Naive B cell (primary cell): Measurements from ENCODE around the gene KRTAP10-4. TPM values are rescaled to one million over a fixed set of nuclear protein-coding genes. Genes with fewer than 3 reads are reported as not detected.
"Not testable (repeated sequence)": the region's sequence is repeated elsewhere in the genome, so short reads cannot be mapped to it uniquely, and the experiment has no call there.

ENCODE experiments used
- ATAC-seq, 2 donors: fragments of 150-1000 bp; cut with Tn5 transposase; 2 replicates each; pipeline ENCODE4 v1.10.0; 2021; ENCODE audit warnings: low read depth in 2 of 2, mild to moderate bottlenecking in 2 of 2, moderate library complexity in 2 of 2
- DNase-seq: peaks from one replicate; pipeline ENCODE4 v3.0.0; 2022
- H3K27ac Mint-ChIP-seq, 6 donors: one replicate each; pipeline ENCODE4 v1.8.0; 2020 to 2022; ENCODE audit warnings: mild to moderate bottlenecking in 6 of 6, mixed read lengths in 6 of 6, moderate library complexity in 5 of 6, inconsistent platforms in 2 of 6
- H3K27me3 Mint-ChIP-seq, 3 donors: one replicate each; pipeline ENCODE4 v1.8.0; 2021 to 2022; ENCODE audit warnings: mixed read lengths in 3 of 3, mild to moderate bottlenecking in 1 of 3
- H3K36me3 Mint-ChIP-seq, 2 donors: one replicate each; pipeline ENCODE4 v1.8.0; 2020 to 2022; ENCODE audit warnings: mixed read lengths in 2 of 2, inconsistent platforms in 1 of 2, mild to moderate bottlenecking in 1 of 2
- H3K4me1 Mint-ChIP-seq, 3 donors: one replicate each; pipeline ENCODE4 v1.8.0; 2020 to 2022; ENCODE audit warnings: mixed read lengths in 3 of 3, inconsistent platforms in 1 of 3, mild to moderate bottlenecking in 1 of 3, moderate library complexity in 1 of 3
- H3K4me3 Mint-ChIP-seq, 8 donors: one replicate each; pipeline ENCODE4 v1.8.0; 2020 to 2022; ENCODE audit warnings: mild to moderate bottlenecking in 8 of 8, mixed read lengths in 8 of 8, moderate library complexity in 8 of 8, inconsistent platforms in 2 of 8
- H3K9me3 Mint-ChIP-seq, 7 donors: one replicate each; pipeline ENCODE4 v1.8.0; 2020 to 2022; ENCODE audit warnings: mixed read lengths in 7 of 7, mild to moderate bottlenecking in 5 of 7, inconsistent platforms in 2 of 7, moderate library complexity in 1 of 7
- polyA plus RNA-seq, 6 donors: library from polyadenylated mRNA; unstranded; fragments of 300-500 nt; fragmentation: Illumina TruSeq; gene quantifications; one replicate each; pipeline ENCODE4 v1.2.3, GENCODE V29; 2021; ENCODE audit warnings: low read depth in 6 of 6

Gene KRTAP10-4
- polyA plus RNA-seq, 6 donors from 2014 or later, result not detected

DNA sequence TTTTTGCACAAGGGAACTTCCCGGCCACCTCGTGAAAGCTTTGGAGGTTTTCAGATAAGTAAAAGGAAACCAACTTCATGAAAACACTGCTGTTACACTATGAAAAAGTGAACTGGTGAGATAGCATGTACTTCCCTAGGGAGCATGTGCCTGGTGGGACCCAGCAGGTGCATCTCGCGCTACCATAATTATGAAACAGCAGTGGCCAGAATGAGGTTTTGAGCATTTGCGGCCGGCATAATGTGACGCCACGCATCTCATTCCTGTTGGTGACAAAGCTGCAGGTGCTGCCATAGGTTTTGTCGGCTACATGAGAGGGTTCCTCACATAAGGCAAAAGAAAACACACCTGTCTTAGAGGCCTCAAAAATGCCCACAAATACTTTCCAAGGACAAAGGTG lies 16.6 kb upstream of the KRTAP10-4 start:
- Mint-ChIP-seq H3K9me3 (peaks cover 5 to 28% (median 13%) of the 10 kb centered on the region in 7 donors), H3K27ac (peak overlapping the region in 2 of 6 donors; percentile 49 to 58), H3K4me1 (peaks cover 11 to 17% (median 13%) of the 10 kb centered on the region in 3 donors), H3K4me3 (peak overlapping the region in 1 of 8 donors; percentile 31), H3K27me3 (peaks cover 12 to 60% (median 40%) of the 10 kb centered on the region in 3 donors), H3K36me3 (peaks cover 1 to 21% of the 10 kb centered on the region in 2 donors)
- DNase-seq, result no peak
- ATAC-seq, result peak; percentile 46 to 70

DNA sequence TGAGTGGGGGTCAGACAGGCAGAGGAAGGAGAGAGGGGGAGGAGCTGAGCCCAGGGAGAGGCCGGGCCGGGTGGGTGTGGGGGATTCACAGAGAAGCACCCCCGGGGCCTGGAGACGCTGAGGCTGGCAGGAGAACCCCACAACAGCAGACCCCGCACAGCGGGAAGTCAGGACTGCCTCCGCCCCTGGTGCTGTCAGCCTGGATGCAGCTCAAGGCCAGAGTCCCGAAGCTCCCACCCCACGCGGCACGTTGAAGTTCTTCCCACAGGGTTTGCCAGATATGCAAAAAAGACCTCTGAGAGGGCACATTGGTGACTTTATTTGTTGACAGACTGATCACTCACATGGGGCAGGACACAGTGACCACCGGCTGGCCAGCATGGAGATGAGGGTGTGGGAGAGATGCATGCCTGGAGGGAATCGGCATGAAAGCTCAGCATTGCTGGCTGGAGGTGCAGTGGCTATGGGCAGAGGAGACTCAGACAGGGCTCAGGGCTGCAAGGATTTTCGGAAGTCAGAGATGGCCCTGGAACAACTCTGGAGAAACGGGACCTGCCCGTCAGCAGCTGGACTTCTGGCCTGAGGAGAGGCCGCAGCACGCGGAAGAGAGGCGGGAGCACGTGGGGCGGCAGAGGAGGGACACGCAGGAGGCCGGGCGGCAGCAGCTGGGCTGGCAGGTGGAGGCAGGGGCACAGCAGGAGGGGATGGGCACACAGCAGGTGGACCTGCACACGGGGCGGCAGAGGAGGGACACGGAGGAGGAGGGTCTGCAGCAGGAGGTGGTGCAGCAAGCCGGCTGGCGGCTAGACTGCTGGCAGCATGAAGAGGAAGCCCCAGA lies 15.8 kb upstream of the KRTAP10-4 start:
- no peak overlapping the region for H3K4me3 Mint-ChIP-seq
- no peak overlapping the region for H3K27ac Mint-ChIP-seq
- H3K9me3 Mint-ChIP-seq, result peaks cover 5 to 35% (median 17%) of the 10 kb centered on the region in 7 donors
- peaks cover 12 to 56% (median 38%) of the 10 kb centered on the region in 3 donors for H3K27me3 Mint-ChIP-seq
- peaks cover 12 to 22% (median 15%) of the 10 kb centered on the region in 3 donors for H3K4me1 Mint-ChIP-seq
- peaks cover 7 to 21% of the 10 kb centered on the region in 2 donors for H3K36me3 Mint-ChIP-seq
- ATAC-seq (no peak), DNase-seq (no peak)

DNA sequence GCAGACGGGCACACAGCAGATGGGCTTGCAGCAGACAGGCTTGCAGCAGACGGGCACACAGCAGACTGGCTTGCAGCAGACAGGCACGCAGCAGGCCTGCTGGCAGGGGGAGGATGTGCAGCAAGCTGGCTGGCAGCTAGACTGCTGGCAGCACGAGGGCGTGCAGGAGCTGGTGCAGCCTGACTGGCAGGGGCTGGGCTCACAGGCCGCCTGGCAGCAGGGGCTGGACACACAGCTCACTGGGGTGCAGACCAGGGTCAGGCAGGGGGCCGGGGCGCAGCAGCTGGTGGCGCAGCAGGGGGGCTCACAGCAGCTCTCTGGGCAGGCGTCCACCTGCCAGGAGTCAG lies 15.2 kb upstream of the KRTAP10-4 start:
- DNase-seq, H3K4me3 Mint-ChIP-seq, H3K27ac Mint-ChIP-seq, ATAC-seq: not testable (repeated sequence)
- peaks cover 7 to 21% of the 10 kb centered on the region in 2 donors for H3K36me3 Mint-ChIP-seq
- peaks cover 9 to 50% (median 38%) of the 10 kb centered on the region in 3 donors for H3K27me3 Mint-ChIP-seq
- peaks cover 12 to 22% (median 15%) of the 10 kb centered on the region in 3 donors for H3K4me1 Mint-ChIP-seq
- peaks cover 10 to 41% (median 20%) of the 10 kb centered on the region in 7 donors for H3K9me3 Mint-ChIP-seq

DNA sequence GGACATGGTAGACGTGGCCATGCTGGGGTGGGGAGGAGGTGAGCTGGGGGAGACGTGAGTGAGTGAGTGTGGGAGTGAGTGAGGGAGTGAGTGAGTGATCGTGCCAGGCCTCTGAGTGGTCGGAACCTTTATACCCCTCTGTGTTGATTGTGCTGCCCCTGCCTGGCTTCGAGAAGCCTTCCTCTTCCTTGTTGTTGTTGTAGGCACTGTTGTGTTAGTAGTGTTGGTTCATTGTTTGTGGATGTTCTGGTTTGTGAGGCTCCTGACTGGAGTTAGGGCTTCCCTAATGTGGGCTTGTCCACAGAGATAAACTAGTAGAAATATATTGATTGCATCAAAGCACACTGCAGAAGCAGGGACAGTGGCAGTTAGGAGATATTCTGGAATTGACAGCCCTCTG lies 14.8 kb upstream of the KRTAP10-4 start, which contains the start of gene KRTAP10-3:
Gene KRTAP10-3, minus strand, starts transcription at position 101 of the 400 bp plus-strand sequence. Its CDS starts 80 bp downstream, at position 21.
- ATAC-seq (no peak), DNase-seq (no peak)
- peaks cover 10 to 40% (median 20%) of the 10 kb centered on the region in 7 donors for H3K9me3 Mint-ChIP-seq
- peaks cover 12 to 22% (median 15%) of the 10 kb centered on the region in 3 donors for H3K4me1 Mint-ChIP-seq
- H3K27me3 Mint-ChIP-seq, result peaks cover 7 to 46% (median 38%) of the 10 kb centered on the region in 3 donors
- H3K36me3 Mint-ChIP-seq, result peaks cover 7 to 21% of the 10 kb centered on the region in 2 donors
- H3K27ac Mint-ChIP-seq, result peak within 1 kb of the TSS in 1 of 6 donors; percentile 79
- peak within 1 kb of the TSS in 1 of 8 donors; percentile 13 for H3K4me3 Mint-ChIP-seq

DNA sequence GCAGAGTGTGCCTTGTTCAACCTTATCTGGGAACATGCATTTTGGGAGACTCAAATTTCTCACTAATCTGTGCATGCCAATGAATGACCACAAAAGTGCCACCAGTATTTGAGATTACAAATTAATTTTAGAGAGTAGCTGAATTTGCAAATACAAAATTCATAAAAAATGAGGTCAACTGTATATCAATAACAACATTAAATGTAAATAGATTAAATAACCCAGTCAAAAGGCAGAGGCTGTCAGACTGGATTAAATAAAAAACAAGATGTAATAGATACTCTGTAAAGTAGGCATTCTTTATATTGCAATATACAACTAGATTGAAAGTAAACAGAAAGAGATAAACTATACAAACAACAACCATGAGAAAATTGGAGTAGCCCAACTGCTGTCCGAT lies 9.4 kb upstream of the KRTAP10-4 start:
- Mint-ChIP-seq H3K27ac (peak overlapping the region in 3 of 6 donors; percentile 12 to 92 (median 25)), H3K4me3 (peak overlapping the region in 1 of 8 donors; percentile 61), H3K9me3 (peaks cover 10 to 36% (median 16%) of the 10 kb centered on the region in 7 donors), H3K36me3 (peaks cover 7 to 10% of the 10 kb centered on the region in 2 donors), H3K27me3 (peaks cover 0 to 5% (median 2%) of the 10 kb centered on the region in 3 donors), H3K4me1 (peaks cover 17 to 40% (median 28%) of the 10 kb centered on the region in 3 donors)
- DNase-seq (no peak), ATAC-seq (no peak)

DNA sequence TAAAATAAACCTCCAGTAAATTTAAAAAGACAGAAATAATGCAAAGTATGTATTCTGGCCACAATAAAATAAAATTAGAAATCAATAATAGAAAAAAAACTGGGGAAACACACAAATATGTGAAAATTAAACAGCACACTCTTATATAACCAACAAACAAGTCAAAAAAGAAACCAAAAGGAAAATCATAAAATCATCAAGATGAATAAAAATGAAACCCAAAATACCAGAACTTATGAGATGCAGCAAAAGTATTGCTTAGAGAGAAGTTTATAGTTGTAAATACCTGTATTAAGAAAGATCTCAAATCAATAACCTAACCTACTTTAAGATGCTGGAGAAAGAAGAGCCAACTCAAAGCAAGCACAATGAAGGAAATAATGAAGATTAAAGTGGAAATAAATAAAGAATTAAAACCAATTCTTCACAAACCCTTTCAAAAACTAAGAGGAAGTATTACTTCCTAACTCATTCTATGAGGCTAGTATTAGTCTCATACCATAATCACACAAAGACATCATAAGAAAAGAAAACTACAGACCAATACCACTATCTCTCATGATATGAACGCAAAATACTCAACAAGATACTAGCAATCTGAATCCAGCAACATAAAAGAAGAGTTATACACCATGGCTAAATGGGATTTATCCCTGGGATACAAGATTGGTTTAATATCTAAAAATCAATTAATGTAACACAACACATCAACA lies 8.5 kb upstream of the KRTAP10-4 start:
- Mint-ChIP-seq H3K27ac (peak overlapping the region; percentile 44 to 92 (median 88)), H3K27me3 (peaks cover 0 to 11% (median 1%) of the 10 kb centered on the region in 3 donors), H3K4me3 (peak overlapping the region in 7 of 8 donors; percentile 11 to 77 (median 53)), H3K36me3 (peaks cover 7 to 16% of the 10 kb centered on the region in 2 donors), H3K9me3 (peaks cover 10 to 31% (median 15%) of the 10 kb centered on the region in 7 donors), H3K4me1 (peaks cover 17 to 40% (median 28%) of the 10 kb centered on the region in 3 donors)
- ATAC-seq, result peak; percentile 61
- DNase-seq, result peak; percentile 13

DNA sequence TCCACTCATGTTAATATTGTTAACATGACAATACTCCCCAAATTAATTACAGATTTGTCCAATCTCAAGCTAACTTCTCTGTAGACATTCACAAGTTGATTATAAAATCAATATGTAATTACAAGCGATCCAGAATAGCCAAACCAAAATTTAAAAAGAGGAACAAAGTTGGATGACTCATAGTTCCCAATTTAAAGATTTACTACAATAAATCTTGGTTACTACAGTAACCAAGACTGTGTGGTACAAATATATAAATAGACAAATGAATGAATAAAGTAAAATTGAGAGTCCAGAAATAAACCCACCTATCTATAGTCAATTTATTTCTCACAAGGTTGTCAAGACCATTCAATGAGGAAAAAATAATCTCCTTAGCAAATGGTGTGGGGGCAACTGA lies 7.1 kb upstream of the KRTAP10-4 start:
- H3K27me3 Mint-ChIP-seq, result peaks cover 4 to 16% (median 11%) of the 10 kb centered on the region in 3 donors
- peak; percentile 31 for DNase-seq
- H3K4me1 Mint-ChIP-seq, result peaks cover 17 to 33% (median 26%) of the 10 kb centered on the region in 3 donors
- H3K36me3 Mint-ChIP-seq, result peaks cover 7 to 8% of the 10 kb centered on the region in 2 donors
- peak overlapping the region in 2 of 8 donors; percentile 11 to 22 for H3K4me3 Mint-ChIP-seq
- peak overlapping the region in 5 of 6 donors; percentile 15 to 85 (median 40) for H3K27ac Mint-ChIP-seq
- H3K9me3 Mint-ChIP-seq, result peaks cover 7 to 20% (median 11%) of the 10 kb centered on the region in 7 donors
- peak; percentile 73 to 77 for ATAC-seq

DNA sequence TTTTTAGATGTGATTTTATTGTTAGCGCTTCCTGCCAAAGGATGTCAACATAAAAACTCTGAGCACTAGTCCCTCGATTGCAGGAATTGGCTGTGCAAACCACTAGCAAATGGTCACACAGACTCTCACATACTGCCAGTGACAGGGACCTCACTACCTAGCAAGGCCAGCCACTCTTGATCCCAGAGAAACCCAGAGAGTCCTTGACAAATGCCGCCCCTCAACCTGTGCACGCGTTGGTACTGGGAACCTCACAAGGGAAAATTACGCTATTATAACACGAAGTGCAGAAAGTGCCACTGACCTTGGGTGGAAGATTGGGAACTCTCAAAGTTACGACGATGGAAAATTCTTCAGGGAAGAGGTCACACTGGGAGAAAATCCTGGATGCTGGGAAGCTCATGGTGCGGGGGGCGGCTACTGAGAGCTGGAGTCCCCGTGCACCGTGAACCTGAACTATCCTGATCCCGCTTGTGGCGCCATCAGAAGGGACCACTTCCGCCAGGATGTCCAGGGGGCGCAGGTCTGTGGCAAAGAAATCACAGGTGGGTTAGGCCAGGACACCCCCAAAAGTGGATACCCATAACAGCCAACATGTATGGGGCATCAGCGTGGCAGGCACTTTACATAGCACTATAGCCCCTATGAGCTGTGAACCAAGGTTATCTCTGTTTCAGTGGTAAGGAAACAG lies 5.9 kb upstream of the KRTAP10-4 start:
- peak overlapping the region in 3 of 6 donors; percentile 24 to 72 (median 65) for H3K27ac Mint-ChIP-seq
- peaks cover 12 to 23% (median 20%) of the 10 kb centered on the region in 3 donors for H3K4me1 Mint-ChIP-seq
- ATAC-seq, result no peak

DNA sequence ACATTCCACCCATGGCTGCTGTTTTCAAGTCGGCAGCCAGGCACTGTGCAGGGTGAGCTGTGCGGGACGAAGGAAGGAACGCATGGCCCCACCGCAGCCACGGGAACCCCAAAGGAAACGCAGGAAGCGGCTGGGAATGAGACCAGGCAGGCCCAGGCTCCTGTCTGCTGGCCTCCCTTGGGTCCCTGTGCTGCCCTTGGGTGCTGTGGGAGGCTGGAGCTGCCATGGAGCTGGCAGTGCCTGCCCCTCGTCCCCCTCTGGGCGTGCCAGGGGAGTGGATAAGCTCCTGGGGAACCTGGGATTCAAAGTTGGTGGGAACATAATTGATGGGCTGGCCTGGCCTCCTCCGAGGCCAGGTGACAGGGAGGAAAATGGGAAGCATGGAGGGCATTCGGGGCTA lies 5.3 kb upstream of the KRTAP10-4 start:
- DNase-seq (no peak), ATAC-seq (no peak)
- H3K4me3 Mint-ChIP-seq, result no peak overlapping the region
- H3K9me3 Mint-ChIP-seq, result peaks cover 2 to 5% (median 3%) of the 10 kb centered on the region in 7 donors
- H3K4me1 Mint-ChIP-seq, result peaks cover 12 to 23% (median 20%) of the 10 kb centered on the region in 3 donors
- peaks cover 0 to 13% of the 10 kb centered on the region in 2 donors for H3K36me3 Mint-ChIP-seq
- peaks cover 13 to 29% (median 29%) of the 10 kb centered on the region in 3 donors for H3K27me3 Mint-ChIP-seq
- H3K27ac Mint-ChIP-seq, result no peak overlapping the region

More for the DNA sequence above, 5.9 kb upstream of the KRTAP10-4 start:
- no peak overlapping the region for H3K4me3 Mint-ChIP-seq
- DNase-seq, result no peak
- peaks cover 0 to 13% of the 10 kb centered on the region in 2 donors for H3K36me3 Mint-ChIP-seq
- H3K9me3 Mint-ChIP-seq, result peaks cover 3 to 10% (median 5%) of the 10 kb centered on the region in 7 donors
- peaks cover 8 to 23% (median 23%) of the 10 kb centered on the region in 3 donors for H3K27me3 Mint-ChIP-seq

DNA sequence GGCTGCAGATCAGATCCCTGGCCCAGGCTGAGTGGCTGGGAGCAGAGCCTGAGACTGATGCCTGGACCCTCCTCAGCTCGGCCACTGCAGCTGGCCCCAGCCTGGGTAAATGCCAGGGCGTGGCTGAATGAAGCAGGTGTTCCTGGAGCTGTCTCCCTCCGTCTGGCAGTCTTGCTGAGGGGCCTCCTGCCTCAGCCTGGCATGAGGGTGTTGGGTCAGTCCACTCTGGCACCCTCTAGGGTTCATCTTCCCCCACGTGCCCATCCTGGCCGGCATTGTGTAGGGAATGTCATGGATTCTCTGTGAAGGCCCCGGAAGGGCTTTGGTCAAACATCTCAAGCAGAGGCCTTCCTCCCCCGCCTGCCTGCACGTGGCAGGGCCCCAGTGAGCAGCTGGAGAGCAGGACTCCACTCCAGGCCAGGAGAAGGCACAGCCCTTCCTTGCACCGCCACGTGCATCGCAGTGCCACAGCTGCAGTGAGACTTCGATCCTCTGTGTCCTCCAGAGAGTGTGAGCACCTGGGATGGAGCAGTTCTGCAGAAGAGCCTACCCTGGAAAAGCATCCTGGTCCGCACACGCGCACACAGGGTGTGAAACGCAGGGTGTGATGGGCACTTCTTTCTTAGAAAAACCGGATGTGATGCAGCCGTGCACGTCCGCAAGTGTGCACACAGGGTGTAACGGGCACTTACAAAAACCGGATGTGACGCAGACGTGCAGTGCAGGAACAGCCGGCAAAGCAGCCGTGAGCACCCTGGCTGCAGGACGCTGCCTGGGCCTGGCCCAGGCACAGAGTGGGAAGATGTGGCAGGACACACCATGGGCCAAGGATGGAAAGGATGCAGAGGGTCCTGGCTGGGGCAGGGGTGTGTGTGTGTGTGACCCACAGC lies 4.6 kb upstream of the KRTAP10-4 start:
- H3K27ac Mint-ChIP-seq, result peak overlapping the region in 1 of 6 donors; percentile 79
- DNase-seq, result no peak
- H3K27me3 Mint-ChIP-seq, result peaks cover 13 to 35% (median 29%) of the 10 kb centered on the region in 3 donors
- no peak overlapping the region for H3K4me3 Mint-ChIP-seq
- peaks cover 0 to 4% (median 3%) of the 10 kb centered on the region in 7 donors for H3K9me3 Mint-ChIP-seq
- H3K36me3 Mint-ChIP-seq, result peaks cover 0 to 13% of the 10 kb centered on the region in 2 donors
- H3K4me1 Mint-ChIP-seq, result peaks cover 12 to 23% (median 20%) of the 10 kb centered on the region in 3 donors
- no peak for ATAC-seq

DNA sequence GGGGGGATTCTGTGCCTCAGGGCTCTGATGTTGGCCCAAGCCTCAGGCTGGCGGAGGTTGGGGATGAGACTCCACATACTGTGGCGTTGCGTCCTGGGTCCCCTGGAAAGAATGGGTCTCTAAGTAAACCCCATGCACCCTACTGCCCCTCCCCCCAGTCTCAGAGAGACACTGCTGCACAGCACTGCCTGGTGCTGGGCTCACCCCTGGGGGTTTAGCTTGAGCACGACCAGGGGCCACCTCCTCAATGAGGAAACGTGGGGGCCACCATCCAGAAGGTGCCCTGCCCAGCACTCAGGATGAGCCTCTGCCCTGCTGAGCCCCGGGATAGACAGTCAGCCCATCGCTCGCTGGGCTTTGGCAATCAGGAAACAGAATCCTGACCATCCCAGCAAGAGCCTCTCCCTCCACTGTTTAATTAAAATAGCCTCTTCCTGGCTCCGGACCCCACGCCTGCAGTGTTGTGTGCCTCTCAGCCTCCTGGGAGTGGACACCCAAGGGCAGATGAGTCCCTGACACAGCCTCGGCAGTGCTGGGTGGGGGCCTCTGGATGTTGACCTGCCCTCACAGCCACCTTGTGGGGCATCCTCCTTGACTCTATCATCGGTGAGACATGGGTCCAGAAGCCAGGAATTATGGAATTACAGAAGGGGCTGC lies 3.5 kb upstream of the KRTAP10-4 start:
- no peak for DNase-seq
- Mint-ChIP-seq H3K36me3 (peaks cover 0 to 13% of the 10 kb centered on the region in 2 donors), H3K27me3 (peaks cover 13 to 46% (median 38%) of the 10 kb centered on the region in 3 donors), H3K4me3 (peak overlapping the region in 2 of 8 donors; percentile 33 to 48), H3K9me3 (peaks cover 0 to 4% (median 3%) of the 10 kb centered on the region in 7 donors), H3K4me1 (peaks cover 8 to 21% (median 20%) of the 10 kb centered on the region in 3 donors), H3K27ac (peak overlapping the region in 3 of 6 donors; percentile 54 to 70 (median 62))
- no peak for ATAC-seq
